Spleen (tissue), 7 donors: ENCODE results near the gene TLR6.

Source experiments
- POLR2A ChIP-seq, 3 donors: fragments of 450-650 bp; IDR thresholded peaks; one replicate each; pipeline ENCODE4 v1.5.1; 2017; ENCODE audit warnings: antibody characterized with exemption in 3 of 3, mild to moderate bottlenecking in 1 of 3
- TF ChIP-seq, protein P1 (sequence below), 11 experiments: fragments of 200-600 bp in 7 of 11; fragments of 450-650 bp in 4 of 11; sonication (generic) in 4 of 11; IDR thresholded peaks in 8 of 11; conservative IDR thresholded peaks in 3 of 11; 1 replicate in 7 of 11; 2 replicates in 4 of 11; pipeline versions ENCODE4 v1.4.0 to v1.8.0; 2016 to 2021; ENCODE audit warnings: antibody characterized with exemption in 11 of 11, inconsistent platforms in 4 of 11, mild to moderate bottlenecking in 1 of 11
- donor health status: DM: no; HTN: no; CAD: no; lungs with moderate emphysema.
- donor health status: DM: no; HTN: no; CAD: no.
- donor health status: DM: no; HTN: no; CAD: no.

DNA sequence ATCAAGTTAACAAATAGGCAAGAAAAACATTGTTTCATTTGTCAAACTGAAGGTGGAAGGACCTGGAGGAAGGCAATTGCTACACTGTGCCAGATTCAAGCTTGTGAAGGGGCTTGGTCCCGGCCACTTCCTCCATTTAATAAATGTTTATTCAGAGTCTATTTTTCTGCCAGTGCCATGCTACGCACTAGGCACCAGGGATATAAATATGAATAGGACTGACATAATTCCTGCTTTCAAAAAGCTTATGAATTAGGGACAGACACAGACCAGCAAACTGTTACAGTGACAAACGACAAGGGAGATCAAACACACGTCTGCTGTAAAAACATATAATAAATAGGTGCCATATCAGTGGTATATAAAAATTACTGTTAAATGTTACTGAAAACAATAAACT is 571 bp downstream of the TLR6 start:
- TF ChIP-seq POLR2A (IDR thresholded peaks at IDR 0.05), result peak in 1 of 3 donors; percentile 33
- TF ChIP-seq, protein P1, sequence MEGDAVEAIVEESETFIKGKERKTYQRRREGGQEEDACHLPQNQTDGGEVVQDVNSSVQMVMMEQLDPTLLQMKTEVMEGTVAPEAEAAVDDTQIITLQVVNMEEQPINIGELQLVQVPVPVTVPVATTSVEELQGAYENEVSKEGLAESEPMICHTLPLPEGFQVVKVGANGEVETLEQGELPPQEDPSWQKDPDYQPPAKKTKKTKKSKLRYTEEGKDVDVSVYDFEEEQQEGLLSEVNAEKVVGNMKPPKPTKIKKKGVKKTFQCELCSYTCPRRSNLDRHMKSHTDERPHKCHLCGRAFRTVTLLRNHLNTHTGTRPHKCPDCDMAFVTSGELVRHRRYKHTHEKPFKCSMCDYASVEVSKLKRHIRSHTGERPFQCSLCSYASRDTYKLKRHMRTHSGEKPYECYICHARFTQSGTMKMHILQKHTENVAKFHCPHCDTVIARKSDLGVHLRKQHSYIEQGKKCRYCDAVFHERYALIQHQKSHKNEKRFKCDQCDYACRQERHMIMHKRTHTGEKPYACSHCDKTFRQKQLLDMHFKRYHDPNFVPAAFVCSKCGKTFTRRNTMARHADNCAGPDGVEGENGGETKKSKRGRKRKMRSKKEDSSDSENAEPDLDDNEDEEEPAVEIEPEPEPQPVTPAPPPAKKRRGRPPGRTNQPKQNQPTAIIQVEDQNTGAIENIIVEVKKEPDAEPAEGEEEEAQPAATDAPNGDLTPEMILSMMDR (IDR thresholded peaks at IDR 0.05 in 8 of 11, conservative IDR thresholded peaks at IDR 0.05 in 3 of 11), result no peak
